WERI-Rb-1 (cell line): Measurements from ENCODE around the gene CTDP1.

Experiments used
- DNase-seq: peaks from one replicate; pipeline ENCODE4 v3.0.0-alpha.2; 2020
- H3K27ac ChIP-seq: fragments of 250-450 bp; sonication (Bioruptor Pico); 2 replicates; pipeline ENCODE4 v1.5.1; 2020; ENCODE audit warnings: mild to moderate bottlenecking, moderate library complexity
- H3K27me3 ChIP-seq: fragments of 250-450 bp; sonication (Bioruptor Pico); 2 replicates; pipeline ENCODE4 v1.5.1; 2021; ENCODE audit warnings: mild to moderate bottlenecking, low read depth, moderate library complexity; ENCODE audit not compliant: insufficient read depth, severe bottlenecking
- H3K36me3 ChIP-seq: fragments of 250-450 bp; sonication (Bioruptor Pico); 2 replicates; pipeline ENCODE4 v1.5.1; 2020; ENCODE audit warnings: mild to moderate bottlenecking, moderate library complexity
- H3K4me3 ChIP-seq: 2 replicates; pipeline ENCODE4 v1.5.1; 2011; ENCODE audit warnings: low read depth, mild to moderate bottlenecking, control low read depth, low read length
- H3K9me3 ChIP-seq: fragments of 250-450 bp; sonication (Bioruptor Pico); 2 replicates; pipeline ENCODE4 v1.5.1; 2021; ENCODE audit warnings: mild to moderate bottlenecking, moderate library complexity; ENCODE audit not compliant: severe bottlenecking
- CTCF ChIP-seq: IDR thresholded peaks from 2 replicates; pipeline ENCODE4 v1.5.1; 2011; ENCODE audit warnings: low read depth, mild to moderate bottlenecking, control low read depth, inconsistent platforms, low read length

The CTDP1 gene

GRCh38 chr18:79650959-79651358, 28.6 kb upstream of the CTDP1 start:
- no peaks in the 10 kb centered on the region for H3K36me3 ChIP-seq
- no peak overlapping the region for H3K4me3 ChIP-seq
- H3K27ac ChIP-seq = no peak overlapping the region
- H3K27me3 ChIP-seq = no peaks in the 10 kb centered on the region
- no peak for DNase-seq
- no peak for TF ChIP-seq CTCF
- H3K9me3 ChIP-seq = no peaks in the 10 kb centered on the region

GRCh38 chr18:79657342-79657996, 22.1 kb upstream of the CTDP1 start:
- peak; percentile 45; the same call in 1 of the 2 replicates for TF ChIP-seq CTCF
- DNase-seq = peak; percentile 43
- H3K27me3 ChIP-seq = no peaks in the 10 kb centered on the region
- no peaks in the 10 kb centered on the region for H3K9me3 ChIP-seq
- no peak overlapping the region for H3K4me3 ChIP-seq
- H3K36me3 ChIP-seq = no peaks in the 10 kb centered on the region
- no peak overlapping the region for H3K27ac ChIP-seq

- no peaks in the 10 kb centered on the region for H3K9me3 ChIP-seq
- no peak for DNase-seq
- H3K27ac ChIP-seq = no peak overlapping the region
- no peaks in the 10 kb centered on the region for H3K27me3 ChIP-seq
- no peak overlapping the region for H3K4me3 ChIP-seq
- no peaks in the 10 kb centered on the region for H3K36me3 ChIP-seq
- no peak for TF ChIP-seq CTCF
These were observed 21.2 kb upstream of the CTDP1 start for GRCh38 chr18:79658366-79658765.

- H3K36me3 ChIP-seq = no peaks in the 10 kb centered on the region
- H3K4me3 ChIP-seq = no peak overlapping the region
- no peak for DNase-seq
- H3K27me3 ChIP-seq = no peaks in the 10 kb centered on the region
- TF ChIP-seq CTCF = no peak
- no peaks in the 10 kb centered on the region for H3K9me3 ChIP-seq
- H3K27ac ChIP-seq = no peak overlapping the region
These were observed 19.9 kb upstream of the CTDP1 start for GRCh38 chr18:79659733-79660132.

- no peak for TF ChIP-seq CTCF
- Histone ChIP-seq H3K9me3 (no peaks in the 10 kb centered on the region), H3K4me3 (no peak overlapping the region), H3K27me3 (no peaks in the 10 kb centered on the region), H3K36me3 (no peaks in the 10 kb centered on the region), H3K27ac (no peak overlapping the region)
- DNase-seq = no peak
These were observed 17.6 kb upstream of the CTDP1 start for GRCh38 chr18:79662034-79662433.

GRCh38 chr18:79662439-79662838, 17.2 kb upstream of the CTDP1 start:
- no peak for TF ChIP-seq CTCF
- no peak overlapping the region for H3K4me3 ChIP-seq
- DNase-seq = no peak
- H3K36me3 ChIP-seq = no peaks in the 10 kb centered on the region
- no peaks in the 10 kb centered on the region for H3K27me3 ChIP-seq
- H3K9me3 ChIP-seq = no peaks in the 10 kb centered on the region
- H3K27ac ChIP-seq = no peak overlapping the region
